ENCODE data around the gene ATP5PF.
A peak's percentile ranks its signal among the peaks of the same experiment; 100 is the strongest.
"Not testable (repeated sequence)": the region's sequence is repeated elsewhere in the genome, so short reads cannot be mapped to it uniquely, and the experiment has no call there.

Gene ATP5PF

GRCh38 chr21:25721987-25722386 is 12.7 kb downstream of the ATP5PF start:
- no peak for DNase-seq

- DNase-seq: no peak
Observed at GRCh38 chr21:25717491-25718147, 17.1 kb downstream of the ATP5PF start.

GRCh38 chr21:25714066-25714465 is 20.6 kb downstream of the ATP5PF start:
- not testable (repeated sequence) for DNase-seq

GRCh38 chr21:25710550-25710949 is 24.2 kb downstream of the ATP5PF start:
- no peak for DNase-seq

- no peak for DNase-seq
Observed at GRCh38 chr21:25709684-25710265, 24.9 kb downstream of the ATP5PF start.

- peak; percentile 36 for DNase-seq
Observed at GRCh38 chr21:25708467-25709065, 26.1 kb downstream of the ATP5PF start.

GRCh38 chr21:25701529-25701928 is 33.2 kb downstream of the ATP5PF start:
- DNase-seq: no peak

- DNase-seq: no peak
Observed at GRCh38 chr21:25700741-25701140, 34.0 kb downstream of the ATP5PF start.

GRCh38 chr21:25695461-25695860 is 39.2 kb downstream of the ATP5PF start:
- not testable (repeated sequence) for DNase-seq

GRCh38 chr21:25691976-25692375 is 42.7 kb downstream of the ATP5PF start:
- no peak for DNase-seq

GRCh38 chr21:25689226-25689625 is 45.5 kb downstream of the ATP5PF start:
- DNase-seq: no peak

- DNase-seq: no peak
Observed at GRCh38 chr21:25688275-25689155, 46.2 kb downstream of the ATP5PF start.

GRCh38 chr21:25687787-25688186 is 46.9 kb downstream of the ATP5PF start:
- DNase-seq: no peak

GRCh38 chr21:25682382-25682781 is 52.3 kb downstream of the ATP5PF start:
- no peak for DNase-seq

GRCh38 chr21:25676451-25676850 is 58.3 kb downstream of the ATP5PF start:
- DNase-seq: no peak
